ENCODE data around the gene KCNT1.

The KCNT1 gene

DNA sequence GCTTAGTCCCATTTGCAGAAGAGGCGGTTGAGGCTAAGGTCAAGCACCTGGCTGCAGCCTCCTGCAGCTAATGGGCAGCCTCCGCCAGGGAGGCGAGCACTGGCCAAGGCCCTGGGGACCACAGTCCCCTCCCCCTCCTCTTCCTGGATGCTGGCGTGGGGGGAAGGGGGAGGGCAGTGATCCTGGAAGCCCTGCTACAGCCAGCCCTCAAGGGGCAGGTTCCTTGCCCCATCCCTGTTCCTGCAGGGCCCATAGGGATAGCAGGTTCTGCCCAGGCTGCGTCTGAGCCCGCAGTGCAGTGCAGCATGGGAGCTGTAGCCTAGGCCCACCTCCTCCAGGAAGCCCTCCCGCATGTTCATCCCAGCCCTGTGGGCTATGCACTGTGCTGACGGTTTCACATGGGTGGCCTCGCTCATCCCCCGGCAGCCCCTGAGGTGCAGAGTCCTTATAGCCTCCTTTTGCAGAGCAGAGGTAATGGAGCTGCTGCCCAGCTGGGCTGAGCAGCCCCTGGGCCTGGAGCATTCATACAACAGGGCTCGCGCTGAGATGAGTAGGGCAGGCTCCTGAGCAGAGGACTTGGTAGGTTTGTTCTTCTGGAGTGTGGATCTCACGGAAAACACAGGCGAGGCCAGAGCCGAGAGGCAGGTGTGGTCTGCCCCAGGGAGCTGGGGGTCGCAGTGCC lies 36.0 kb downstream of the KCNT1 start:
- Mint-ChIP-seq H3K9me3 (peaks cover 2% of the 10 kb centered on the region), H3K27me3 (peaks cover 28% of the 10 kb centered on the region), H3K36me3 (no peaks in the 10 kb centered on the region), H3K4me1 (no peaks in the 10 kb centered on the region), H3K27ac (no peak overlapping the region), H3K4me3 (no peak overlapping the region)
- CTCF ChIA-PET = no interaction called here
- no peak for DNase-seq

DNA sequence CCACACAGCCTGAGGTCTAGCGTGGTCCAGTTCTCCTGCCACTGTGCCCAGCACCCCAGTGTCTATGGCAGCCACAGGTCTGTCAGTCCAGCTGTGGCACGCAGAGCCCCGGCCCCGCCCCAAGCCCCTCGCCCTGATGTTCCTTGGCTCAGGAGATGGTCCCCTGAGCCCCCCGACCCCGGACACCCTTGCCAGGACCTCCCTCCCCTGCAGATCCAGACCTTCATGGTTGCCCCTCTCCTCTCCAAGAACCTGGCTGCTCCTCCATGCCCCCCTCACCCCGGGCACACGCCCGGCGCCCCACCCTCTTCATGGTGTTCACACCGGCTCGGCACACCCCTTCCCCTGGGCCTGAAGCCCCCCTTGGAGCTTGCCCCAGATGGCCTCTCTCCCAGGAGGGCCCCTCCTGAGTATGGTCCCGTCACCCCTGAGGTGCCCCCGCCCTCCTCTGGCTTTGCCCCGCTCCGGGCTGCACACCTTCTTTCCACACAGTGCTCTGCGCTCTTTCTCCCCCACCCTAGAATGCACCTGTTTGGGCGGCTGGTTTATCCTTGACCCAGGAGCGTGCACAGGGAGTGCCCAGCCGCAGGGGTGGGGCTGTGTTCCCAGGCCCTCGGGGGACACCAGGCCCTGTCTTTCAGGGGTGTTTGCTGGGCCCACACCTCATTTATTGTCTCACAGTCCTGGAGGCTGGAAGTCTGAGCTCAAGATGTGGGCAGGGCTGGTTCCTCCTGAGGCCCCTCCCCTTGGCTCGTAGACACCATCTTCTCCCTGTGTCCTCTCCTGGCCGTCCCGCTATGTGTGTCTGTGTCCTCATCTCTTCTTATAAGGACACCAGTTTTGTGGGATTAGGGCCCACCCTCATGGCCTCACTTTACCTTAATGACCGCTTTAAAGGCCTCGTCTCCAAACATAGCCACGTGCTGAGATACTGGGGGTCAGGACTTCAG lies 37.6 kb downstream of the KCNT1 start:
- Mint-ChIP-seq H3K4me1 (no peaks in the 10 kb centered on the region), H3K27me3 (peaks cover 28% of the 10 kb centered on the region), H3K4me3 (no peak overlapping the region), H3K36me3 (no peaks in the 10 kb centered on the region), H3K27ac (no peak overlapping the region), H3K9me3 (no peaks in the 10 kb centered on the region)
- no peak for DNase-seq
- CTCF ChIA-PET = no interaction called here

- DNase-seq = no peak
- CTCF ChIA-PET = no interaction called here
- Mint-ChIP-seq H3K27me3 (peaks cover 24% of the 10 kb centered on the region), H3K4me3 (no peak overlapping the region), H3K36me3 (no peaks in the 10 kb centered on the region), H3K4me1 (no peaks in the 10 kb centered on the region), H3K9me3 (no peaks in the 10 kb centered on the region), H3K27ac (no peak overlapping the region)
Observed at GRCh38 chr9:135741276-135742219, 39.6 kb downstream of the KCNT1 start.

DNA sequence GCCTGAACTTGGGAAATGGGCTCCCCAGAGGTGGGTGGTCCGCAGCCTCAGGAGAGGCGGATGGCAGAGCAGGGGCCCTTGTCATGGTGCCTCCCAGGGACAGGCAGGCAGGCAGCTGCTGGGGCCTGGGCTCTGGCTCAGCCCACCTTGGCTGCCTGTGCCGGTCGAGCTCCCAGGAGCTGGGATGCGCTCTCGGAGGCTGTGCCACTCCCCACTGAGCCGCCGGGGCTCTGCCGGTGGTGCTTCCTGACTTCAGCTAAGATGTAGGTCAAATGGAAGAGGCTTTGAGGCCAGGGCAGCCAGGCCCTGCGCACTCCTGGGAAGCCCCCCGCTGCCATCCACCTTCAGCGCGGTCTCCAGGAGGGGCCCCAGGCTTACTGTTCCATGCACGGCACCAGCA lies 41.0 kb downstream of the KCNT1 start:
- no peaks in the 10 kb centered on the region for H3K4me1 Mint-ChIP-seq
- CTCF ChIA-PET = no interaction called here
- no peak overlapping the region for H3K4me3 Mint-ChIP-seq

DNA sequence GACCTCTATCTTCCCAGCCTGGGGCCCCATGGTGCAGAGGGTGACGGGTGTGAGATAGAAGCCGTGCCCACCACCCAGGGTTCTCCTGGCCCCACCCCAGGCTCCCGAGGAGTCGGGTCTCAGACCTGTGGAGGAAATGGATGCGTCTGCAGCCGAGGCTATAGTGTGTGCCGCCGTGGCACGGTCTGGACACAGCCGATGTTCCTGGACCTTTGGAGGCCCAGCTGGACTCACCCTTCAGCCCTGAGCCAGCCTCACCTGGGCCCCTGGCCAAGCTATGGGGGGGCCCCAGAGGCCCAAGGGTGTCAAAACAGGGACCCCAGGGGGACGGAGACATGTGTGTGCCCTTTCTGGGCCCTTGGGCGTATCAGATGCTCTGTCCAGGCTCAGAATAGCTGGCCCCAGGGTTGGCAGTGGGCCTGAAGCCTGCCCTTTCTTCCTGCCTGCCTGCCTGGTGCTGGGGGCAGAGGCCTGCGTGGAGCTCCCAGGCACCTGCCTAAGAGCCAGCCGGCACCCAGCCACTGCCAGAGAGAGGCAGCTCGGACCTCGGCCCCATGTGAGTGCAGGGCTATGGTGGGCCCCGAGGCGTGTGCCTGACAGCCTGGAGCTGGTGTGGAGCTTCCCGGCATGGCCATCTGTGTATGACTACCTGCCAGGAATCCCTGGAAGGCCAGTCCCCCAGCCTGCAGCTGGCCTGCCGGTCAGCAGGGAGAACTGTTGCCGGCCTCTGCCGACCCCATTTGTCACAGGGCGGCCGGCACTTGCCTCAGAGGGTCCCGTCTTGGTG lies 41.8 kb downstream of the KCNT1 start:
- Mint-ChIP-seq H3K9me3 (no peaks in the 10 kb centered on the region), H3K36me3 (no peaks in the 10 kb centered on the region), H3K27ac (no peak overlapping the region), H3K4me3 (no peak overlapping the region), H3K27me3 (peaks cover 6% of the 10 kb centered on the region), H3K4me1 (no peaks in the 10 kb centered on the region)
- DNase-seq = no peak
- CTCF ChIA-PET = no interaction called here

More for the DNA sequence above, 41.0 kb downstream of the KCNT1 start:
- Mint-ChIP-seq H3K27ac (no peak overlapping the region), H3K9me3 (no peaks in the 10 kb centered on the region), H3K36me3 (no peaks in the 10 kb centered on the region), H3K27me3 (peaks cover 11% of the 10 kb centered on the region)
- DNase-seq = no peak

DNA sequence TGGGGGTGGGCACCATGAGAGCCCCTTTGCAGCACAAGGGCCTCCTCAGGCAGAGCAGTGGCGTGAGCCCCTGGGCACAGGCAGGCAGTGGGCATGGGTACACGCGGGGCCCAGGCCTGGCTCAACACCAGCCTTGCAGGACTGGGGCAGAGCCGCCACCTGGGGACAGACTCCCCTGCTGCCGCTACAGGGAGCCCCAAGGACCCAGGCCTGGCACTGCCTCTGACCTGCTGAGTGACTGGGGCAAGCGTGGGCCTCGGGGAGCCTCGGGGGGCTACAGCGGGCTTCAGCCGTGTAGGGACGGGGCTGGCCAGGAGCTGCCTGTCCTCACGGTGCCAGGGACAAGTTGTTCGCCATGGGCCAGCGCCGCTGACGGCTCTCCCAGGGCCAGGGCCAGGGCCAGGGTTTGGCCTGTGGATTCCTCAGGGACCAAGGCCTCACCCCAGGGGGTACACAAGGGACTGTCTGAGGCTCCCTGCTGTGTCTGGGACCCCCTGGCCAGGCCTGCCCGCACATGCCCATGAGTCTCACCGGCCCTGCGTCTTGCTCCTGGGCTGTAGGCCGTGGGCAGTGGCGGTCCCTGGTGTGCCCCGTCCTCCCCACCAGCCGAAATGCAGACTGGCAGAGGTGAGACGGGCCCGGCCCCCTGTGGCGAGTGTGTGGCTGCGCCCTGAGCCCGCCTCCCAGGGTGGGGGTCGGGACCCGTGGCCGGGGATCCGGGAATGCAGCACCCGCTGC lies 42.5 kb downstream of the KCNT1 start:
- no peak for DNase-seq
- Mint-ChIP-seq H3K27me3 (no peaks in the 10 kb centered on the region), H3K4me3 (no peak overlapping the region), H3K9me3 (no peaks in the 10 kb centered on the region), H3K4me1 (no peaks in the 10 kb centered on the region), H3K36me3 (no peaks in the 10 kb centered on the region), H3K27ac (no peak overlapping the region)
- CTCF ChIA-PET = no interaction called here

DNA sequence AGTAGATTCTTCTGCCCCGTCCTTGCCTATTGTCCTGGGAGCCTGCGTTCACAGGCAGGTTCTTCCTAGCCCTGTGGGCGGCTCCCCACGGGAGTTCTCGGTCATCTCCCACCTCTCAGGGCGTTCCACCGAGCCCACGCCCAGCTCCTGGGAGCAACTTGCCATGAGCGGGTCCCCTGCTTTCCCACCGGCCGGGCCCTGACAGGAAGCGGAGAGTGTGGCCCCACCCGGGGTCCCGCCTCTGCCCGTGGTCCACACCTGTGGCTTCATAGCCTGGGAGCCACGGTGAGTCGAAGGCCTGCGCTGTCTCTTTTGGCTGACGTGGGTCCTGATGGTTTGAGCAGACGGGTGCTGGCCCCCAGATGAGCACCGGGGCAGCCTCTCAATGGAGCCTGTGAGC lies 43.2 kb downstream of the KCNT1 start:
- CTCF ChIA-PET = no interaction called here
- Mint-ChIP-seq H3K4me3 (no peak overlapping the region), H3K36me3 (no peaks in the 10 kb centered on the region), H3K27me3 (no peaks in the 10 kb centered on the region), H3K9me3 (no peaks in the 10 kb centered on the region), H3K4me1 (no peaks in the 10 kb centered on the region), H3K27ac (no peak overlapping the region)
- DNase-seq = no peak

GRCh38 chr9:135745686-135746324 lies 43.8 kb downstream of the KCNT1 start:
- H3K9me3 Mint-ChIP-seq = no peaks in the 10 kb centered on the region
- no peaks in the 10 kb centered on the region for H3K4me1 Mint-ChIP-seq
- H3K27ac Mint-ChIP-seq = no peak overlapping the region
- no peak for DNase-seq
- CTCF ChIA-PET = no interaction called here
- H3K4me3 Mint-ChIP-seq = no peak overlapping the region
- H3K27me3 Mint-ChIP-seq = no peaks in the 10 kb centered on the region
- no peaks in the 10 kb centered on the region for H3K36me3 Mint-ChIP-seq

- H3K36me3 Mint-ChIP-seq = no peaks in the 10 kb centered on the region
Observed at GRCh38 chr9:135746565-135746964, 44.6 kb downstream of the KCNT1 start.

GRCh38 chr9:135747311-135747710 lies 45.3 kb downstream of the KCNT1 start:
- no peaks in the 10 kb centered on the region for H3K27me3 Mint-ChIP-seq
- H3K4me1 Mint-ChIP-seq = no peaks in the 10 kb centered on the region
- no peaks in the 10 kb centered on the region for H3K36me3 Mint-ChIP-seq
- no peak overlapping the region for H3K27ac Mint-ChIP-seq
- H3K9me3 Mint-ChIP-seq = no peaks in the 10 kb centered on the region
- CTCF ChIA-PET = no interaction called here
- no peak for DNase-seq
- H3K4me3 Mint-ChIP-seq = no peak overlapping the region

More at GRCh38 chr9:135746565-135746964, 44.6 kb downstream of the KCNT1 start:
- no peak for DNase-seq
- Mint-ChIP-seq H3K27ac (no peak overlapping the region), H3K4me3 (no peak overlapping the region), H3K4me1 (no peaks in the 10 kb centered on the region), H3K27me3 (no peaks in the 10 kb centered on the region), H3K9me3 (no peaks in the 10 kb centered on the region)
- CTCF ChIA-PET = no interaction called here

- H3K27ac Mint-ChIP-seq = no peak overlapping the region
- H3K4me1 Mint-ChIP-seq = no peaks in the 10 kb centered on the region
- H3K27me3 Mint-ChIP-seq = no peaks in the 10 kb centered on the region
- no peak overlapping the region for H3K4me3 Mint-ChIP-seq
- no peaks in the 10 kb centered on the region for H3K36me3 Mint-ChIP-seq
- no peak for DNase-seq
- no peaks in the 10 kb centered on the region for H3K9me3 Mint-ChIP-seq
- CTCF ChIA-PET = no interaction called here
Observed at GRCh38 chr9:135748676-135749075, 46.7 kb downstream of the KCNT1 start.

DNA sequence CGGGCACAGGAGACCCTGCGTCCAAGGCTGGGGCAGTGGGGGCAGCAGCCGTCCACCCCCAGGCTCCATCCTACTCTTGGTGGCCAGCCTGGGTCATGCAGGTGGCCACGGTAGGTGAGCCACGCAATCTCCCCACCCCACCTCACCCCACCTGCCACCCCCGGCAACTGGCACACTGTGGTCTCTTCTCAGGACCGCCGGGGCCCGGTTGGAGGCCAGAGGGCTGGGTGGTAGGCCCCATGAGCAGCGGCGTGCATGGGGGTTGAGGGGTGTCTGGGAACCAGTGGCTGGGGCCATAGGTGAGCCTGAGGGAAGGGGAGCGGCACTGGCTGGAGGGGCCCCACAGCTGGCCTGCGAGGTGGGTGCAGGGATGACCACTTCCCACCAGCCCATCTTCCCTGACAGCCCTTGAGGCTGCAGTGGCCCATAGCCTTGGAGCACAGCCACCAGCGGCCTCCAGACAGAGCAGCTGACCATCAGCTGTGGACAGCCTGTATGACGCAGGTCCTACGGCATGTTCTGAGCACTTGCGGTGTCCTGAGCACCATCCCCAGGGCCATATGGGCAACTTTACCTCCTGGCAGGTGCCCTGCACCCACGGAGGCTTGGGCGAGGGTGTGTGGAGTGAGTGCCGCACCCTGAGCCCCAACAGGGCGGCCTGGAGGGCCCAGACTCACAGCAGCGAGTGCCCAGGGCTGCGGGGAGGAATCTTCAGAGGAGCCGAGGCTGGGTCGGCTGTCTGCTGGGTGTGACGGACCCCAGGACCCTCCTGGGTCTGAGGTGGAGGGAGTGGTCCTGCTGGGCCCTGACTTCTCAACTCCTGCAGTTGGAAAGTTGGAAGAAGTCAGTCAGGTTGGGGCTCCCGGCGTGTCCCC lies 47.4 kb downstream of the KCNT1 start:
- H3K27ac Mint-ChIP-seq = no peak overlapping the region
- H3K9me3 Mint-ChIP-seq = no peaks in the 10 kb centered on the region
- H3K27me3 Mint-ChIP-seq = no peaks in the 10 kb centered on the region
- CTCF ChIA-PET = no interaction called here
- no peak for DNase-seq
- no peak overlapping the region for H3K4me3 Mint-ChIP-seq
- no peaks in the 10 kb centered on the region for H3K4me1 Mint-ChIP-seq
- H3K36me3 Mint-ChIP-seq = no peaks in the 10 kb centered on the region

Data from activated naive CD4-positive, alpha-beta T cell treated with anti-CD3 and anti-CD28 coated beads, Interleukin-2, amount 10 ng/mL, durations not matched to agents 7 days and 5 days (primary cell).